Activated T-helper 9 cell treated with anti-CD3 and anti-CD28 coated beads, Interleukin-2, amount 50 U/mL, for 16 hours (primary cell): ENCODE measurements around the gene SNX10.

Experiments used
- DNase-seq: peaks from one replicate; pipeline ENCODE4 v3.0.0-alpha.2; 2020; ENCODE audit warnings: low read depth

The SNX10 gene

GRCh38 chr7:26404189-26404996, 112.7 kb downstream of the SNX10 start:
- DNase-seq: no peak

DNA sequence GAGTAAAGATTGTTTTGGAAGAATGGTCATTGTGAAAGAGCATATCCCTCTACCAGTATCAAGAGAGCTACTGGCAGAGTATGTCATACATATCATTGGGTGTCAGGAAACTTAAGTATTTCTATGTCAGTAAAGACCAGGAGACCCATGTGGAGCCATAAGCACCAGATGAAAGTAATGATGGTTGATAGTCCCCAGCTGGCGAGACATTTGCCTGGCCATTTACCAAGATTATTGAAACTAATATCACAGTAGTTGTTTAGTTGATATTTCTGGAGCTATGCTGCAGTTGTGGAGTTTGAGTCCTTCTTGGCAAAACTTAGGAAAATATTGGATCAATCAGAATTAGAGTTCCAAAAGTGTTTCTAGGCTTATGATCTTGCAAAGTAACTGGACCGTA, 114.8 kb downstream of the SNX10 start:
- no peak for DNase-seq

DNA sequence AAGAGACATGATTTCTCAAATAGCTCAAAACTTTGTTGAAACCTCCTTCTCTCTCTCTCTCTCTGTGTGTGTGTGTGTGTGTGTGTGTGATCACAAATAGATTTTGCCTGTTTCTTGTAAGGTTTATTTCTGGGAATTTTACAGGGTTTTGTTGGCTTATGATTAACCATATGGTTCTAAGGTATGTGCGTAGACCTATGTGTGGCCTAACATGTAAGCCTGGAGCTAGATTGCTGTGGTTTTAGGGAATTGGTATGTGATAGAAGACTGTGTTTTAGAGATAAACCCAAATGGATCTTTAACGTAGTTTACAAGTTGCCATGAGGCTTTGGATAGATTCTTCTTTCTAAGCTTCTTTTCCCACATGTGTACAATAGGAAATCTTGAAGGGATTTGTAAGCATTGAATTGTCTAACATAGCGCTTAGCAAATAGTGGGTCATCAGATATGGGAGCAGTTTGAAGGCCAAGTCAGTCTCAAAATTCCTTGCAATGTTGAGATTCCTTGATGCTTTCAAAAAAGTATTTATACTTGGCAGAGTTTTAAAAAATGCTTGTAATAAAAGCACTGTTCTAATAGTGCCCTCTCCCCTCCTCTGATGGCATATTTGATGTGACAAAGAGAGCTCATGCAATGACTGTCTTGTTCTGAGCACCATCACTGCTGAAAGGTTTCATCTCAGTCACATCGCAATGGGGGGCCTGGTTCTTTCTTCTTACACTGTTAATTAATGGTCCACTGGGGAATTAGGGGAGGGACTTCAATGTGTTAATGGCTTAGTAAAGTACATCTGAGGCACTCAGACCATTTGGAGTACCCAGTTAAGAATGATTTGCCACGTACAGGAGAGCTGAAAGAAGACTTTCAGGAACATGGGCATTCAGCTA, 118.2 kb downstream of the SNX10 start:
- no peak for DNase-seq

DNA sequence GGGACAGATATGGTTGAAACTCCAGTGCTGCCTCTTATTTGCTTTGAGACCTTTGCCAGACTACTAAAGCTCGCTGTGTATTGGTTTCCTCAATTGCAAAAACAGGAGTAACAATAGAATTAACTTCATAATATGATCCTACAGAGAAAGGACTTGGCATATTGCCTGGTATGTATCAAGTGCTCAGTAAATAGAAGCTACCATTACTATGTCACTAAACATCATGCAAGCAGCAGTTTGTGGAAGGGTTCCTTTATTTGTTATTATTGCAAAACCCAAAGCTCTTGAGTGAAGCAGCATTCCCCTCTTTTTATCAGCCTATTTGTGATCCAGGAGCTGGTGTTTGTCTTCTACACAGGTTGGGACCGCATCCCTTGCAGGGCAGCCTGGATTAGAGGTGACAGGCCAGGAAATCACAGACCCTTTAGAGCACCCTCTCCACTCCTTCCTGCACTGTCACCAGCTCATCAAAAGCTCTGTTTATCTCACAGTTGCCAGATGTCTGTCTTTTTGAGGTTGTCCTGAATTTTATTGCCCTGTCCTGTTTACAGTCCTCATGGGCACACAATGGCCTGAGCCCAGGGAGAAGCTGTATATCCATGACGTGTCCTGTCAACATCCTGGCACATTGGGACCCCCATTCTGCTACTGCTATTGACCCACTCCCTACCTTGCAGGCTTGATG, 121.5 kb downstream of the SNX10 start:
- no peak for DNase-seq

- no peak for DNase-seq
Measured at GRCh38 chr7:26416004-26416403, 124.3 kb downstream of the SNX10 start.

DNA sequence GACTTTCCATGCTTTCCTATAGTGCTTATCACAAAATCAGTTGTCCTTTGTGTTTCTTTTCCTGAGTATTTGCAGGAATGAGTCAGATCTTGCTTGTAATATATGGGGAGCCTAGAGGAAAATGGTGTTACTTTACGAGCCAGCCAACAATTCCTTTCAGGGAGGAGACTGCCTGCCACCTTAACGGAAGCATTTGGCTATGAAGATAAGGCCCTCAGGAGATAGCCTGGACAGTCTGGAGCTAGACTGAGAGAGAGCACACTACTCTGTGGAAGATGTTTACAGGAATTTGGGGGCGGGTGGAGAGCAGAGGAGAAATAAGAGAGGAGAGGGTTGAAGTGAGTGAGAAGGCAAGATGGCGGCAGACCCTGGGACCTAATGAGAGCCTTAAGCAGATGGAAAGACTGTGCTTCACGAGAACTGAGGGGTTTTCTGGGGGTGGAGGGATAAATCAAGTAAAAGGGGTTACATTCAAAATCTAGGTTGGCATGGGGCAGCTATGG, 126.3 kb downstream of the SNX10 start:
- DNase-seq: no peak

DNA sequence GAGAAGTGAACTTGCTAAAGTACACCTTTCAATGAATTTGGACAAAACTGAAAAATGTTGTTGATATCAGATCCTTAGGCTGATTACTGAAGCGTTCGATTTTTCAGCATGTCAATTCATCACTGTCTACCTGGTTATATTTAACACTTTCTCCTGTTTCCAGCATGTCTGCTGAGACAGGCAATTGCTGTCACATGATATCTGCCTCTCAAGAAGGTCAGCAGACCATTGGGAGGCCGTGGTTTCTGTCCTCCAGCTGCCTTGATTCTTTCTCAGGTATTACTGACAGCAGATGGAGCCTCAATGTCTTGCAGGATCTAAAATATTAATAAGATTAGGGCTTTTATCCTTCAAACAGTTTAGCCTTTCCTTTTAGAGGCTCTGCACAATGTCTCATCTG, 127.5 kb downstream of the SNX10 start:
- no peak for DNase-seq

DNA sequence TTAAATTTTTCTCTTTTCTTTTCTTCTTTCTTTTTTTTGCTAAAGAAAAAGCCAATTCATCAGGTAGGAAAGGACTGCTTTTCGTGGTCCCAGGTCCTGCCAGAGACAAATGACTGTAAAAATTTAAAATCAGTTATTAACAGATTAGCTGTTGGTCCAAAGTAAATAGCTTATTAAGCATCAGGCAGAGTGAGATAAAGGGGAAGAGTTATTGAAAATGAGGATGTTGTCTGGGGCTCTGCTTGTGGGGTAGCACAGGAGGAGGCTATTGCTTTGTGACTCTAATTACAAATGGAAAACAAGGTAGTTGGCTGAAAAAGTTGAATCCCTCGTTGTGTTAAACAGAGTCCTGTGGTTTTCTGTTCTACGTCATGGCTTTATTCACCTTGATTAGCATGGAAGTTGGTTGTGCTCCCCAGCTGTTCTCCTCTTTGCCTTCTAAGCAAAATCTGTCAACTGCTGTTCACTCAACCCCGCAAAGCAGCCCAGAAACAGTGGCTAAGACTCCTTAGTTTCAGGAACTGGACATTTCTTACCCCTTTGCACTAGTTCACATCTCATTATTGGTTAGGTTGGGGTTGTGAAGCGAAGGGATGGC, 128.9 kb downstream of the SNX10 start:
- no peak for DNase-seq

GRCh38 chr7:26422761-26423160, 131.1 kb downstream of the SNX10 start:
- DNase-seq: no peak

DNA sequence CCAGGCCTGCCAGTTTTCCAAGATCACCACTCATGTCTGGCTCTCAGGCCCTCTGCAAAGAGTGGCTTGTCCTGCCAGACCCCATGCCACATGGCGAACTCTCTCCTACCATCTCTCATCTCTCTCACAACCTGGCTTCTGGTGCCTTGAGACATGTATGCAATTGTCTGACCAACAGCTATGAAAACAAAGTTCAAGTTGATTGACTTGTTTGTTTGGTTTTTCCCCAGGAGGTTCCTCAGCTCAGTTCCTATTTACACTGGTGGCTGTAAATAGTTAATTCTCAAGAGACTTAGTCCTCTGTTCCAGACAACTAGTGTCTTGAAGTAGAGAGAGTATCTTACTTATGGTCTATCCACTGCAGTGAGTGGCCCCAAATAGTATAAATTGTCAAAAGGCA, 131.8 kb downstream of the SNX10 start:
- DNase-seq: no peak
